Mononuclear cell (primary cell): Measurements from ENCODE around the gene CXCR6. TPM values are rescaled to one million over a fixed set of nuclear protein-coding genes. Genes with fewer than 3 reads are reported as not detected.

Experiments used
- H3K27me3 ChIP-seq: 2 replicates; pipeline ENCODE4 v1.6.0; 2011; ENCODE audit warnings: low read length, control low read depth; ENCODE audit not compliant: insufficient read depth
- H3K4me1 ChIP-seq: 2 replicates; pipeline ENCODE4 v1.5.1; 2011; ENCODE audit warnings: mild to moderate bottlenecking, low read length, control low read depth; ENCODE audit not compliant: insufficient read depth
- H3K4me3 ChIP-seq: 2 replicates; pipeline ENCODE4 v1.5.1; 2011; ENCODE audit warnings: mild to moderate bottlenecking, low read length, moderate library complexity
- H3K9me3 ChIP-seq: 2 replicates; pipeline ENCODE4 v1.5.1; 2011; ENCODE audit warnings: low read depth, mild to moderate bottlenecking, control low read depth, low read length
- total RNA-seq: library from RNA; depleted of rRNA; stranded (reverse); fragments of >200 nt; gene quantifications from one replicate; pipeline ENCODE4 v1.2.3, GENCODE V29; 2012

The CXCR6 gene
- total RNA-seq, 1 donor = 5.2 TPM

- H3K9me3 ChIP-seq = no peaks in the 10 kb centered on the region
- H3K27me3 ChIP-seq = no peaks in the 10 kb centered on the region
- H3K4me3 ChIP-seq = no peak overlapping the region
- H3K4me1 ChIP-seq = peaks cover 24% of the 10 kb centered on the region
Observed at GRCh38 chr3:45965653-45966052, 22.4 kb downstream of the CXCR6 start.

GRCh38 chr3:45966371-45966791 lies 23.1 kb downstream of the CXCR6 start:
- H3K27me3 ChIP-seq = no peaks in the 10 kb centered on the region
- peaks cover 24% of the 10 kb centered on the region for H3K4me1 ChIP-seq
- H3K4me3 ChIP-seq = no peak overlapping the region
- no peaks in the 10 kb centered on the region for H3K9me3 ChIP-seq

- Histone ChIP-seq H3K4me1 (peaks cover 27% of the 10 kb centered on the region), H3K4me3 (no peak overlapping the region), H3K9me3 (no peaks in the 10 kb centered on the region), H3K27me3 (no peaks in the 10 kb centered on the region)
Observed at GRCh38 chr3:45966950-45967640, 23.8 kb downstream of the CXCR6 start.

GRCh38 chr3:45967724-45968123 lies 24.5 kb downstream of the CXCR6 start:
- Histone ChIP-seq H3K4me1 (peaks cover 33% of the 10 kb centered on the region), H3K27me3 (no peaks in the 10 kb centered on the region), H3K9me3 (no peaks in the 10 kb centered on the region), H3K4me3 (no peak overlapping the region)

- no peaks in the 10 kb centered on the region for H3K27me3 ChIP-seq
- H3K4me1 ChIP-seq = peaks cover 37% of the 10 kb centered on the region
- H3K9me3 ChIP-seq = no peaks in the 10 kb centered on the region
Observed at GRCh38 chr3:45968149-45968548, 24.9 kb downstream of the CXCR6 start.

GRCh38 chr3:45968706-45969105 lies 25.4 kb downstream of the CXCR6 start:
- no peaks in the 10 kb centered on the region for H3K27me3 ChIP-seq

More at GRCh38 chr3:45968149-45968548, 24.9 kb downstream of the CXCR6 start:
- no peak overlapping the region for H3K4me3 ChIP-seq

GRCh38 chr3:45969116-45969515 lies 25.9 kb downstream of the CXCR6 start:
- H3K4me3 ChIP-seq = no peak overlapping the region
- no peaks in the 10 kb centered on the region for H3K9me3 ChIP-seq
- H3K4me1 ChIP-seq = peaks cover 44% of the 10 kb centered on the region
- no peaks in the 10 kb centered on the region for H3K27me3 ChIP-seq

More at GRCh38 chr3:45968706-45969105, 25.4 kb downstream of the CXCR6 start:
- H3K4me1 ChIP-seq = peaks cover 42% of the 10 kb centered on the region
- H3K4me3 ChIP-seq = no peak overlapping the region
- no peaks in the 10 kb centered on the region for H3K9me3 ChIP-seq

- Histone ChIP-seq H3K9me3 (no peaks in the 10 kb centered on the region), H3K27me3 (no peaks in the 10 kb centered on the region), H3K4me1 (peaks cover 40% of the 10 kb centered on the region), H3K4me3 (no peak overlapping the region)
Observed at GRCh38 chr3:45969953-45970352, 26.7 kb downstream of the CXCR6 start.

- no peaks in the 10 kb centered on the region for H3K27me3 ChIP-seq
- no peak overlapping the region for H3K4me3 ChIP-seq
- H3K4me1 ChIP-seq = peaks cover 50% of the 10 kb centered on the region
- no peaks in the 10 kb centered on the region for H3K9me3 ChIP-seq
Observed at GRCh38 chr3:45972534-45973402, 29.5 kb downstream of the CXCR6 start.

- Histone ChIP-seq H3K9me3 (no peaks in the 10 kb centered on the region), H3K4me3 (no peak overlapping the region), H3K27me3 (no peaks in the 10 kb centered on the region), H3K4me1 (peaks cover 65% of the 10 kb centered on the region)
Observed at GRCh38 chr3:45974686-45975085, 31.4 kb downstream of the CXCR6 start.

- Histone ChIP-seq H3K4me1 (peaks cover 68% of the 10 kb centered on the region), H3K9me3 (no peaks in the 10 kb centered on the region), H3K27me3 (no peaks in the 10 kb centered on the region), H3K4me3 (no peak overlapping the region)
Observed at GRCh38 chr3:45975686-45976085, 32.4 kb downstream of the CXCR6 start.

GRCh38 chr3:45976191-45977091 lies 33.2 kb downstream of the CXCR6 start:
- Histone ChIP-seq H3K4me1 (peaks cover 68% of the 10 kb centered on the region), H3K9me3 (no peaks in the 10 kb centered on the region), H3K27me3 (no peaks in the 10 kb centered on the region), H3K4me3 (no peak overlapping the region)

- H3K4me1 ChIP-seq = peaks cover 54% of the 10 kb centered on the region
- no peaks in the 10 kb centered on the region for H3K27me3 ChIP-seq
- no peaks in the 10 kb centered on the region for H3K9me3 ChIP-seq
- no peak overlapping the region for H3K4me3 ChIP-seq
Observed at GRCh38 chr3:45978006-45978761, 34.9 kb downstream of the CXCR6 start.

- H3K4me1 ChIP-seq = peaks cover 43% of the 10 kb centered on the region
Observed at GRCh38 chr3:45979378-45979777, 36.1 kb downstream of the CXCR6 start.

More at GRCh38 chr3:45979378-45979777, 36.1 kb downstream of the CXCR6 start:
- Histone ChIP-seq H3K4me3 (no peak overlapping the region), H3K27me3 (no peaks in the 10 kb centered on the region), H3K9me3 (no peaks in the 10 kb centered on the region)
